Renal cortex interstitium (tissue), 11 donors: Measurements from ENCODE around the gene MSTN. TPM values are rescaled to one million over a fixed set of nuclear protein-coding genes. Genes with fewer than 3 reads are reported as not detected.
"Not testable (repeated sequence)": the region's sequence is repeated elsewhere in the genome, so short reads cannot be mapped to it uniquely, and the experiment has no call there.

Source experiments
- DNase-seq, 11 donors: peaks; one replicate each; pipeline ENCODE4 v3.0.0-alpha.2; 2013; ENCODE audit warnings: low read depth in 9 of 11, low spot score in 4 of 11; ENCODE audit errors: extremely low read depth in 1 of 11
- polyA plus RNA-seq, 3 donors: library from polyadenylated mRNA; unstranded; fragments of 120-200 nt; gene quantifications; one replicate each; pipeline ENCODE4 v1.2.1, GENCODE V29; 2013; ENCODE audit not compliant: insufficient read length in 3 of 3

MSTN gene
- polyA plus RNA-seq, 3 donors, result 1.4 to 2.6 (median 2.3) TPM

GRCh38 chr2:190075623-190076022 lies 13.1 kb upstream of the MSTN start:
- no peak for DNase-seq

GRCh38 chr2:190069936-190070696 lies 7.6 kb upstream of the MSTN start:
- peak; percentile 37 to 73 (median 47) for DNase-seq

GRCh38 chr2:190068764-190069163 lies 6.2 kb upstream of the MSTN start:
- no peak for DNase-seq

GRCh38 chr2:190065839-190066238 lies 3.3 kb upstream of the MSTN start:
- DNase-seq, result no peak

- no peak for DNase-seq
Observed at GRCh38 chr2:190063624-190064023, 1.1 kb upstream of the MSTN start.

GRCh38 chr2:190062053-190062452 lies 476 bp downstream of the MSTN start:
- peak in 1 of 11 donors; percentile 4 for DNase-seq

GRCh38 chr2:190060626-190061025 lies 1.9 kb downstream of the MSTN start:
- no peak for DNase-seq

- DNase-seq, result no peak
Observed at GRCh38 chr2:190060019-190060418, 2.5 kb downstream of the MSTN start.

- DNase-seq, result no peak
Observed at GRCh38 chr2:190053426-190053825, 9.1 kb downstream of the MSTN start.

GRCh38 chr2:190052307-190052706 lies 10.2 kb downstream of the MSTN start:
- no peak for DNase-seq

- no peak for DNase-seq
Observed at GRCh38 chr2:190051223-190051622, 11.3 kb downstream of the MSTN start.

GRCh38 chr2:190050001-190050400 lies 12.5 kb downstream of the MSTN start:
- no peak for DNase-seq

- no peak for DNase-seq
Observed at GRCh38 chr2:190044866-190045265, 17.7 kb downstream of the MSTN start.

GRCh38 chr2:190043441-190043840 lies 19.1 kb downstream of the MSTN start:
- no peak for DNase-seq

- no peak for DNase-seq
Observed at GRCh38 chr2:190036071-190036470, 26.5 kb downstream of the MSTN start.

GRCh38 chr2:190034417-190034816 lies 28.1 kb downstream of the MSTN start:
- not testable (repeated sequence) for DNase-seq

GRCh38 chr2:190031969-190032618 lies 30.4 kb downstream of the MSTN start:
- peak in 6 of 11 donors; percentile 7 to 29 (median 14) for DNase-seq

- DNase-seq, result peak in 7 of 11 donors; percentile 6 to 19 (median 12)
Observed at GRCh38 chr2:190023860-190024259, 38.7 kb downstream of the MSTN start.

- no peak for DNase-seq
Observed at GRCh38 chr2:190020720-190021119, 41.8 kb downstream of the MSTN start.

- no peak for DNase-seq
Observed at GRCh38 chr2:190017837-190018236, 44.7 kb downstream of the MSTN start.

- not testable (repeated sequence) for DNase-seq
Observed at GRCh38 chr2:190015969-190016368, 46.6 kb downstream of the MSTN start.
